Activated T-helper 2 cell treated with anti-CD3 and anti-CD28 coated beads, Interferon-gamma antibody, Interleukin-2, Interleukin-4, amounts not matched to agents 10 μg/mL and 5 μg/mL and 100 μg/mL, durations not matched to agents 14 hours and 24 hours and 36 hours (primary cell): ENCODE results near the gene SH3GLB2. TPM values are rescaled to one million over a fixed set of nuclear protein-coding genes. Genes with fewer than 3 reads are reported as not detected.
"Not testable (repeated sequence)": the region's sequence is repeated elsewhere in the genome, so short reads cannot be mapped to it uniquely, and the experiment has no call there.

Experiments
- DNase-seq: peaks from one replicate; pipeline ENCODE4 v3.0.0; 2021; ENCODE audit warnings: low spot score
- H3K27ac Mint-ChIP-seq: one replicate; pipeline ENCODE4 v1.8.0; 2021; ENCODE audit warnings: mixed read lengths
- H3K27me3 Mint-ChIP-seq: one replicate; pipeline ENCODE4 v1.8.0; 2021; ENCODE audit warnings: low read depth, mixed read lengths
- H3K36me3 Mint-ChIP-seq: one replicate; pipeline ENCODE4 v1.8.0; 2021; ENCODE audit warnings: low read depth, mixed read lengths
- H3K4me1 Mint-ChIP-seq: one replicate; pipeline ENCODE4 v1.8.0; 2021; ENCODE audit warnings: low read depth, mixed read lengths
- H3K4me3 Mint-ChIP-seq: one replicate; pipeline ENCODE4 v1.8.0; 2021; ENCODE audit warnings: low read depth, mild to moderate bottlenecking, moderate library complexity, mixed read lengths
- H3K9me3 Mint-ChIP-seq: one replicate; pipeline ENCODE4 v1.8.0; 2021; ENCODE audit warnings: mixed read lengths
- intact Hi-C: fragments of 100-400 bp; cut with micrococcal nuclease; formaldehyde crosslinking; loops from one replicate; pipeline ENCODE4 v1.15.1; 2023
- total RNA-seq: library from RNA; stranded (reverse); gene quantifications from 2 replicates; pipeline ENCODE4 v1.2.3, GENCODE V29; 2022

SH3GLB2 gene
- total RNA-seq, 1 donor from 2014 or later, result 71.5 TPM

GRCh38 chr9:128995791-128996190, 32.3 kb downstream of the SH3GLB2 start:
- intact Hi-C loops, result no loop called here
- no peaks in the 10 kb centered on the region for H3K27me3 Mint-ChIP-seq
- no peaks in the 10 kb centered on the region for H3K9me3 Mint-ChIP-seq
- H3K36me3 Mint-ChIP-seq, result peaks cover 83% of the 10 kb centered on the region
- peaks cover 11% of the 10 kb centered on the region for H3K4me1 Mint-ChIP-seq
- H3K4me3 Mint-ChIP-seq, result no peak overlapping the region
- DNase-seq, result no peak
- H3K27ac Mint-ChIP-seq, result no peak overlapping the region

- Mint-ChIP-seq H3K27ac (no peak overlapping the region), H3K27me3 (no peaks in the 10 kb centered on the region), H3K4me3 (no peak overlapping the region), H3K9me3 (no peaks in the 10 kb centered on the region), H3K36me3 (peaks cover 67% of the 10 kb centered on the region), H3K4me1 (peaks cover 7% of the 10 kb centered on the region)
- intact Hi-C loops, result no loop called here
- no peak for DNase-seq
These were observed 35.1 kb downstream of the SH3GLB2 start for GRCh38 chr9:128992995-128993394.

GRCh38 chr9:128987805-128988204, 40.3 kb downstream of the SH3GLB2 start:
- Mint-ChIP-seq H3K27ac (no peak overlapping the region), H3K9me3 (no peaks in the 10 kb centered on the region), H3K27me3 (no peaks in the 10 kb centered on the region), H3K36me3 (peaks cover 67% of the 10 kb centered on the region), H3K4me3 (no peak overlapping the region), H3K4me1 (no peaks in the 10 kb centered on the region)
- intact Hi-C loops, result no loop called here
- DNase-seq, result no peak

GRCh38 chr9:128986671-128987070, 41.5 kb downstream of the SH3GLB2 start:
- H3K27ac Mint-ChIP-seq, result peak overlapping the region; percentile 10
- no peaks in the 10 kb centered on the region for H3K9me3 Mint-ChIP-seq
- H3K4me3 Mint-ChIP-seq, result no peak overlapping the region
- no peak for DNase-seq
- no peaks in the 10 kb centered on the region for H3K27me3 Mint-ChIP-seq
- no peaks in the 10 kb centered on the region for H3K4me1 Mint-ChIP-seq
- H3K36me3 Mint-ChIP-seq, result peaks cover 66% of the 10 kb centered on the region
- intact Hi-C loops, result no loop called here

GRCh38 chr9:128983536-128983935, 44.6 kb downstream of the SH3GLB2 start:
- no peaks in the 10 kb centered on the region for H3K9me3 Mint-ChIP-seq
- H3K36me3 Mint-ChIP-seq, result peaks cover 84% of the 10 kb centered on the region
- no peak overlapping the region for H3K27ac Mint-ChIP-seq
- no peak for DNase-seq
- no peak overlapping the region for H3K4me3 Mint-ChIP-seq
- H3K27me3 Mint-ChIP-seq, result no peaks in the 10 kb centered on the region
- intact Hi-C loops, result no loop called here
- H3K4me1 Mint-ChIP-seq, result no peaks in the 10 kb centered on the region

GRCh38 chr9:128979111-128979510, 49.0 kb downstream of the SH3GLB2 start:
- DNase-seq, result no peak
- Mint-ChIP-seq H3K36me3 (peaks cover 75% of the 10 kb centered on the region), H3K27me3 (no peaks in the 10 kb centered on the region), H3K27ac (no peak overlapping the region), H3K9me3 (no peaks in the 10 kb centered on the region), H3K4me3 (no peak overlapping the region), H3K4me1 (no peaks in the 10 kb centered on the region)
- intact Hi-C loops, result no loop called here

GRCh38 chr9:128972956-128973355, 55.2 kb downstream of the SH3GLB2 start:
- Mint-ChIP-seq H3K9me3 (no peaks in the 10 kb centered on the region), H3K36me3 (peaks cover 75% of the 10 kb centered on the region), H3K27me3 (no peaks in the 10 kb centered on the region), H3K4me3 (no peak overlapping the region), H3K27ac (no peak overlapping the region), H3K4me1 (no peaks in the 10 kb centered on the region)
- intact Hi-C loops, result no loop called here
- no peak for DNase-seq

GRCh38 chr9:128969491-128969890, 58.6 kb downstream of the SH3GLB2 start:
- no peak for DNase-seq
- Mint-ChIP-seq H3K36me3 (peaks cover 63% of the 10 kb centered on the region), H3K27ac (no peak overlapping the region), H3K9me3 (no peaks in the 10 kb centered on the region), H3K27me3 (no peaks in the 10 kb centered on the region), H3K4me1 (no peaks in the 10 kb centered on the region), H3K4me3 (no peak overlapping the region)
- intact Hi-C loops, result no loop called here

GRCh38 chr9:128961403-128961802, 66.7 kb downstream of the SH3GLB2 start:
- intact Hi-C loops, H3K27ac Mint-ChIP-seq: not testable (repeated sequence)
- peaks cover 60% of the 10 kb centered on the region for H3K36me3 Mint-ChIP-seq

More at GRCh38 chr9:128961403-128961802, 66.7 kb downstream of the SH3GLB2 start:
- H3K4me1 Mint-ChIP-seq, H3K27me3 Mint-ChIP-seq, H3K4me3 Mint-ChIP-seq, H3K9me3 Mint-ChIP-seq, DNase-seq: not testable (repeated sequence)

Other genes with a start within 250 kb of the SH3GLB2 start
- gene TBC1D13, start 241.1 kb downstream of the SH3GLB2 start, total RNA-seq, result 20.5 and 24.2 TPM in 2 replicates
- 19.9 and 21.7 TPM in 2 replicates for gene ENDOG, start 209.8 kb downstream of the SH3GLB2 start, total RNA-seq
- 126 and 127 TPM in 2 replicates for gene SPOUT1, start 198.5 kb downstream of the SH3GLB2 start, total RNA-seq
- 13.6 and 14.0 TPM in 2 replicates for gene KYAT1, start 146.4 kb downstream of the SH3GLB2 start, total RNA-seq
- gene LRRC8A, start 146.2 kb downstream of the SH3GLB2 start, total RNA-seq, result 24.9 and 25.4 TPM in 2 replicates
- 0.44 and 0.68 TPM in 2 replicates for gene PHYHD1, start 107.3 kb downstream of the SH3GLB2 start, total RNA-seq
- gene DOLK, start 80.7 kb downstream of the SH3GLB2 start, total RNA-seq, result 13.0 and 13.3 TPM in 2 replicates
- gene NUP188, start 80.6 kb downstream of the SH3GLB2 start, total RNA-seq, result 161 and 175 TPM in 2 replicates
- gene MIGA2, start 8.3 kb upstream of the SH3GLB2 start, total RNA-seq, result 41.5 and 41.7 TPM in 2 replicates
- gene DOLPP1, start 52.8 kb upstream of the SH3GLB2 start, total RNA-seq, result 20.2 and 22.9 TPM in 2 replicates
- 13.6 and 14.3 TPM in 2 replicates for gene CRAT, start 82.5 kb upstream of the SH3GLB2 start, total RNA-seq
- 106 and 112 TPM in 2 replicates for gene PTPA, start 83.1 kb upstream of the SH3GLB2 start, total RNA-seq
- gene IER5L, start 149.9 kb upstream of the SH3GLB2 start, total RNA-seq, result 8.6 and 9.3 TPM in 2 replicates